GM19463 (cell line): ENCODE data around the gene TSGA10.
"Not testable (repeated sequence)": the region's sequence is repeated elsewhere in the genome, so short reads cannot be mapped to it uniquely, and the experiment has no call there.

Source experiments
- ATAC-seq: cut with Tn5 transposase; IDR thresholded peaks from one replicate; pipeline ENCODE4 v1.9.1; 2021; ENCODE audit warnings: mild to moderate bottlenecking, moderate library complexity; ENCODE audit not compliant: unreplicated experiment

Gene TSGA10

GRCh38 chr2:99153921-99154604 is 679 bp downstream of the TSGA10 start:
- no peak for ATAC-seq

- no peak for ATAC-seq
These were observed 2.4 kb downstream of the TSGA10 start for GRCh38 chr2:99152199-99152895.

DNA sequence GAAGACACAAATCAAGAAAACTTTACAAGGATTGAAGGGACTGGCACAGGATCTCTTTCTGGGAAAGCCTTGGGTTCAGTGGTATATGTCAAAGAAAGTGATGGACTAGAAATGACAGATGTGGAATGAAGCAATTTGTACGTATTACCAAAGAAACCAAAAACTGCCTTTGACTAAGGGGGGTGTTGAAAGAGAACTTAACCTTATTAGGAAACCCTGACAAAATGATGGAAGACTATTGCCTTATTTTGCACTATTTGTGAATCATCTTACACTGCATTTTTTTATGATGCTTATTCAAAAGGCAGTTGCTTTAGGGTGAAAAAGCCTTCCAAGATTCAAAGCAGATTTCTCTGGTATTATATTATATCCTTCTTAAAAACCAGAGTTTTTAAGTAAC is 4.0 kb downstream of the TSGA10 start:
- ATAC-seq = no peak

GRCh38 chr2:99141110-99142108 is 13.3 kb downstream of the TSGA10 start, which contains the start of gene C2orf15:
C2orf15 (plus strand) TSS chr2:99141707; CDS start chr2:99150559, 8,852 bp downstream.
- peak; percentile 85 for ATAC-seq

- ATAC-seq = peak; percentile 27
These were observed 14.0 kb downstream of the TSGA10 start for GRCh38 chr2:99140860-99141109.

DNA sequence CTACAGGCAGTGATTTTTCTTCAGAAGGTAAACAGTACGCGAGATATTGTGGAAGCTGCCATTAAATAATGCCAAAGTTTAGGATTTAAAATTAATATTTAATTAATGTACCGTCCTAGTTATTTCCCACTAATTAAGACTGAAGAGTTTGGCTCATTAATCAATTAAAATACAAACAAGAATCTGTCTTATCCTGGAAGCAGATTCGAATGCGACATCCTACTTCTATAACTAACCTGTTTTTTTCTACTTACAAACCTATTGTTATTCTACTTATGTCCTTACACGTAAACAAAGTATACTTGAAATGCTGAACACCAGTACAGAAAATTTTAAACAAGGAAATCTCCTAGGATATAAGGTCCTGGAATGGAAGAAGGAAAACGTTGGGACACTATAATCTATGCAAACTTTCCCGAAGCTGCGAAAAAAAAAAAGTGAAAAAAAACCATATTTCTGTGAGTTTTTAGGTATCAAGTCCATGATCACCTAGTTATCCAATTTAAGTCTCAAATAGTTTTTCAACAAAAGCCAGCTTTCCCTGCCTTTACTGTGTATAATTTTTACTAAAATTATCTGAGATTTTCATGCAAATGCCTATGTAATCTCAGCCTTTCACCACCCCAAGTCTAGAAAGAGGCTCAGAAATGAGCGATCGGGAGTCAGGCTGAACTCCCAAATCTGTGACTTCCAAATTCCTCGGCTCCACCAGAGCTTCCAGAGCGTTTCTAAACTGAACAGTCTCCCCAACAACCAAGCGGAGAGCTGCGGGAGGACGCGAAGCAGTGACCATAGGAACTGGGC is 14.5 kb downstream of the TSGA10 start:
- no peak for ATAC-seq

DNA sequence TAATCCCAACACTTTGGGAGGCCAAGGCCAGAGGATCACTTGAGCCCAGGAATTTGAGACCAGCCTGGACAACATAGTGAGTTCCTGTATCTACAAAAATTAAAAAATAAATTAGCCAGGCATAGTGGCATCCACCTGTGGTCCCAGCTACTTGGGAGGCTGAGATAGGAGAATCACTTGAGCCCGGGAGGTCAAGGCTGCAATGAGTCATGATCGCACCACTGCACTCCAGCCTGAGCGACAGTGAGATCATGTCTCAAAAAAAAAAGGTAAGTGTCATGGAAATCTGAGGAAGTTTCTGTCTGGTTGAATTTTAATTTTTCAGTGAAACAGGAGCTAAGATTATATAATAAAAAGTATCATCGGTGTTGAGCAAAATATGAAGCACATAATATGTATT is 15.7 kb downstream of the TSGA10 start:
- ATAC-seq = no peak

DNA sequence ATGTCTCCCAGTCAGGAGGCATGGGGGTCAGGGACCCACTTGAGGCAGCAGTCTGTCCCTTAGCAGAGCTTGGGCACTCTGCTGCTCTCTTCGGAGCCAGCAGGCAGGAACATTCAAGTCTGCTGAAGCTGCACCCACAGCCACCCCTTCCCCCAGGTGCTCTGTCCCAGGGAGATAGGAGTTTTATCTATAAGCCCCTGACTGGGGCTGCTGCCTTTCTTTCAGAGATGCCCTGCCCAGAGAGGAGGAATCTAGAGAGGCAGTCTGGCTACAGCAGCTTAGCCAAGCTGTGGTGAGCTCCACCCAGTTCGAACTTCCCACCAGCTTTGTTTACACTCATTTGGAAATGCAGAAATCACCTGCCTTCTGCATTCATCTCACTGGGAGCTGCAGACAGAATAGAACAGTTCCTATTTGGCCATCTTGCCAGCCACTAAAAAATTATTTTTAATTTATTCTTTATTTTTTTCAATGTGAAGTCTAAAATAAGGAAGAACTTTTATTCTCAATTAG is 19.6 kb downstream of the TSGA10 start:
- ATAC-seq = not testable (repeated sequence)

GRCh38 chr2:99127981-99128380 is 26.8 kb downstream of the TSGA10 start:
- ATAC-seq = no peak

DNA sequence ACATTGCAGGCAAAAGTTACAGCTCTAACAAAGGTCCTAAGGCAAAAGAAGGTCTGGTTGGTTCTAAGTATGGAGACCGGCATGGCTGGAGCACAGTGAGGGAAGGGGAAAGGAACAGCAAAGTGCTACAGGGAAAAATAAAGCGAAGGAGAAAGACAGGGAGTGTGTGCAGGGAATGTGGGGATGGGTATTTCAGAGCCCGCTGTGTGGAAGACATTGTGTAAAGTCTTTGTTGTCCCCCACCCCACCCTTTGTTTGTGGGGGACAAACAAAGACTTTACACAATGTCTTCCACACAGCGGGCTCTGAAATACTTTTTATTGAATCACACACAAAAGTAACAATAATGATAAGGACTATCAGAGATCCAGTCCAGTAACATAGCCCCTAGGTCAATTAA is 42.1 kb downstream of the TSGA10 start:
- ATAC-seq = no peak

DNA sequence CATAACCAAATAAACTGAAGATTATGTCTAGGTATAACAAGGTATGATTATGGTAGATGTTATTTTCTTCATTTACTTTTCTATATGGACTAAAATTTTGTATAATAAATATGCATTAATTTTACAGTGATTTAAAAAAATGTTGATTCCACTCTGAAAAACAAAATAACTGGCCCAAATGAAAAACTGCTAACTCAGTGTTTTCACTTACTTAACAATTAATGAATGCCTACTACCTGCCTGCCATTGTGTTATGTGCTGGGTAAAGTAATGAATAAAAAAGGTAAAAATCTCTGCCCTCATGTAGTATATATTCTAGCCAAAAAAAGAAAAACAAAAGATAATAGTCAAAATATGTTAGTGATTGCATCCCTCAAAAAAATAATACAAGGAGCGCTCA is 42.8 kb downstream of the TSGA10 start:
- no peak for ATAC-seq

DNA sequence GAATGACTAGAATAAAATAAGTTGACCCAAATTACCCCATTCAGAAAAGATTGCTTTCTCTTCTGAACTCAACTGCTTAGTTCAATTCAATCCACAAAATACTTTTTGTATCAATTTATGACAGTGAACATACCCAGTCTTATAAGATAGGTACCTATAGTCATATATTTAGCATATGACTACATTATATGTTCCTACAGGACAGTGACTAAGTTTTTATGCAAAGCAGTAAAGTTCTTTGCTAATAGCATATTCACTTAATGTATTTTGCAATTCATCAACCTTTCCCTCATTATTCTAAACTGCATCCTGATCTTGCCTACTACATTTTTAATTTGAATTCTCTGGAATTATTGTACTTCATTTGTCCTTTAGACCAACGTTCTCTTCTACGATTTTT is 43.5 kb downstream of the TSGA10 start:
- no peak for ATAC-seq

GRCh38 chr2:99106913-99107312 is 47.8 kb downstream of the TSGA10 start:
- ATAC-seq = no peak

GRCh38 chr2:99104006-99104405 is 50.7 kb downstream of the TSGA10 start:
- no peak for ATAC-seq

GRCh38 chr2:99101697-99102096 is 53.0 kb downstream of the TSGA10 start:
- no peak for ATAC-seq

DNA sequence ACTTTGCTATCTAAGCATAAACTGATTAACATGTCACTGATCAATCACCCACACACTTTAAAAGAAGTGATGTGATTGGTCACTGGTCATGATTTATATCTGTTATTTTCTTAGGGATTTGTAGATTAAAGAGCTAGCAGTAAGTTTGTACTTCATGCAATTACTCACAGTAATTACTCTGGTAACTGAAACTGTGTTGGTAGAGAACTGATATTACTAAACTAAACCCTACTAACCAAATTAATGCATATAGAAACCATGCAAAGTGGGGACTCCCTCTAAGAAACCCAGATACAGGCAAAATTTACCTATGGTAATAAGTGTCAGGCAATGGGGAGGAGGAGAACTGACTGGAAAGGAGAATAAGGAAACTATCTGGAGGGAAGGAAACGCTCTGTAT is 58.0 kb downstream of the TSGA10 start:
- ATAC-seq = no peak

DNA sequence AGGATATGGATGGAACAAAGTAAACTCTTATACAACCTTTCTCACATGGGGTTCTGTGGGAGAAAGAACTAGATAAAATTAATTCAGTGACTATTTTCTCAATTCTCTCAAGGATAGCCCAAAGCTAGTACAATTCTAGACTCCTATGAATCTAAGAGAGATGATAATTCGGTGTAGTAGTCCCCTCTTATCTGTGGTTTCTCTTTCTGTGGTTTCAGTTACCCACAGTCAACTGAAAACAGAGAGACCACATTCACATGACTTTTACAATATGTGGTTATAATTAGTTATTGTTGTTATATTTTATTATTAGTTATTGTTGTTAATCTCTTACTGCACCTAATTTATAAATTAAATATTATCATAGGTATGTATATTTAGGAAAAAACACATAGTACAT is 66.7 kb downstream of the TSGA10 start:
- ATAC-seq = peak; percentile 66

DNA sequence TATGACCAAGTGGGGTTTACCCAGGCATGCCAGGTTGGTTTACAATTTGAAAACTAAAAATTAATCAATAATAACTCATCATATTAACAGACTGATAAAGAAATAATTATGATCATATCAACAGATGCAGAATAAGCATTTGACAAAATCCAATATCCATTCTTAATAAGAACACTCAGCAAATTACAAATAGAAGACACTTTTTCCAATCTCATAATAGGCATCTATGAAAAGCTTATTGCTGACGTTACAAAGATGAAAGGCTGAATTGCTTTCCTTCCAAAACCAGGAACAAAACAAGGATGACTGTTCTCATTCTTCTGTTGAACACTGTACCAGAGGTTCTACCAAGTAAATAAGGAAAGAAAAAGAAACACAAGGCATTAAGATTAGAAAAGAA is 68.4 kb downstream of the TSGA10 start:
- no peak for ATAC-seq

GRCh38 chr2:99085421-99085820 is 69.3 kb downstream of the TSGA10 start:
- ATAC-seq = no peak

- ATAC-seq = no peak
These were observed 70.5 kb downstream of the TSGA10 start for GRCh38 chr2:99084256-99084655.

- ATAC-seq = no peak
These were observed 72.9 kb downstream of the TSGA10 start for GRCh38 chr2:99081891-99082290.
